ENCODE results near the gene ZC3H14.

The ZC3H14 gene

GRCh38 chr14:88551980-88552431, 10.8 kb upstream of the ZC3H14 start:
- DNase-seq: peak; percentile 28

- DNase-seq: no peak
These were observed 10.0 kb upstream of the ZC3H14 start for GRCh38 chr14:88552876-88553275.

GRCh38 chr14:88553886-88554456, 8.9 kb upstream of the ZC3H14 start:
- DNase-seq: no peak

GRCh38 chr14:88554457-88555286, 8.2 kb upstream of the ZC3H14 start, which contains the start of gene PTPN21:
Gene PTPN21 (minus strand): TSS chr14:88555007. CDS start chr14:88550417, 4,590 bp downstream.
- DNase-seq: peak; percentile 80

GRCh38 chr14:88556581-88556980, 6.3 kb upstream of the ZC3H14 start:
- DNase-seq: no peak

GRCh38 chr14:88559852-88560251, 3.0 kb upstream of the ZC3H14 start:
- peak; percentile 71 for DNase-seq

- DNase-seq: no peak
These were observed 356 bp upstream of the ZC3H14 start for GRCh38 chr14:88562532-88562830.

- no peak for DNase-seq
These were observed 1.0 kb downstream of the ZC3H14 start for GRCh38 chr14:88563845-88564244.

- no peak for DNase-seq
These were observed 2.6 kb downstream of the ZC3H14 start for GRCh38 chr14:88565427-88565826.

- DNase-seq: no peak
These were observed 5.4 kb downstream of the ZC3H14 start for GRCh38 chr14:88568196-88568595.

- DNase-seq: no peak
These were observed 9.3 kb downstream of the ZC3H14 start for GRCh38 chr14:88572117-88572516.

GRCh38 chr14:88576222-88576621, 13.4 kb downstream of the ZC3H14 start:
- DNase-seq: no peak

GRCh38 chr14:88584451-88584850, 21.6 kb downstream of the ZC3H14 start:
- DNase-seq: no peak

- no peak for DNase-seq
These were observed 25.2 kb downstream of the ZC3H14 start for GRCh38 chr14:88588081-88588480.

GRCh38 chr14:88590173-88590572, 27.3 kb downstream of the ZC3H14 start:
- DNase-seq: peak; percentile 34

- DNase-seq: no peak
These were observed 29.2 kb downstream of the ZC3H14 start for GRCh38 chr14:88592031-88592430.

- no peak for DNase-seq
These were observed 34.2 kb downstream of the ZC3H14 start for GRCh38 chr14:88597038-88597437.

- DNase-seq: no peak
These were observed 34.8 kb downstream of the ZC3H14 start for GRCh38 chr14:88597601-88598000.

- DNase-seq: no peak
These were observed 35.3 kb downstream of the ZC3H14 start for GRCh38 chr14:88598097-88598675.

GRCh38 chr14:88599326-88599725, 36.5 kb downstream of the ZC3H14 start:
- no peak for DNase-seq

GRCh38 chr14:88599761-88600439, 37.1 kb downstream of the ZC3H14 start:
- DNase-seq: no peak

GRCh38 chr14:88604212-88604611, 41.4 kb downstream of the ZC3H14 start:
- no peak for DNase-seq

- no peak for DNase-seq
These were observed 42.8 kb downstream of the ZC3H14 start for GRCh38 chr14:88605594-88605993.
